ENCODE data around the gene CDA. TPM values are rescaled to one million over a fixed set of nuclear protein-coding genes. Genes with fewer than 3 reads are reported as not detected.

The CDA gene
- total and polyA plus RNA-seq, 2 of the 8 experiments (the other 6 are each of a cell fraction or from before 2014, with no cell fraction given): 4.4 to 11.3 TPM

DNA sequence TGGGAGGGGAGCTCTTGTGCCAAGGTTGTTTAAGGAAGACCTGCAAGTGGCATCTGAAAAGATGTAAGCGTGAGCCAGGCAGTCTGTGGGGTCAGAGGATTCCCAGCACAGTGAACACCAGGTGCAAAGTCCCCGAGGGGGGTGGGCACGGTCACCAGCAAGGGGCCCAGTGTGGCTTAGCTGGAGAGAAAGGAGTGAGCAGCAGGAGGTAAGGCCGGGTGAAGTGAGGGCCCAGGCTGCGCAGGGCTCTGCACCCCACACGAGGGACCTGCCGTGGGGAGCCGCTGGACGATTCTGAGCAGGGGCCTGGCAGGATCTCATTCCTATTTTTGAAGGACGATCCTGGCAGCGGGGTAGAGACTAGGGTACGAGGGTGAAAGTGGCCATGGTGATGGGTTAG, 68.1 kb downstream of the CDA start:
- Histone ChIP-seq H3K4ac (replicated peaks; ENCODE audit: insufficient read length, low read depth, low read length) (no peak overlapping the region), H3K18ac (ENCODE audit: extremely low read depth, low read length) (no peak overlapping the region), H2AK5ac (ENCODE audit: low read depth, low read length) (no peak overlapping the region), H2BK12ac (ENCODE audit: low read depth, low read length) (no peak overlapping the region), H4K91ac (replicated peaks; ENCODE audit: insufficient read length, low read length) (no peak overlapping the region), H3K9ac (replicated peaks in 1 of 4; ENCODE audit: extremely low read depth in 1 of 4, low read depth in 3 of 4, low read length in 3 of 4) (no peak overlapping the region), H3K4me3 (ENCODE audit: extremely low read depth in 1 of 4, insufficient read depth in 2 of 4, low read depth in 3 of 4, low read length in 4 of 4) (no peak overlapping the region), H3K36me3 (ENCODE audit: control insufficient read depth in 2 of 4, insufficient read depth in 4 of 4, low read length in 3 of 4) (peaks cover 24 to 58% (median 51%) of the 10 kb centered on the region in 4 experiments), H3K4me2 (ENCODE audit: insufficient read depth in 1 of 2, low read depth in 2 of 2, low read length in 2 of 2) (no peak overlapping the region), H3K23me2 (ENCODE audit: low read depth, low read length) (peaks cover 9% of the 10 kb centered on the region), H3K27me3 (replicated peaks in 1 of 4; ENCODE audit: control insufficient read depth in 3 of 4, extremely low read depth in 1 of 4, insufficient read depth in 3 of 4, low read length in 3 of 4) (no peaks in the 10 kb centered on the region), H2BK20ac (ENCODE audit: low read length) (no peak overlapping the region), H3K4me1 (replicated peaks in 1 of 4; ENCODE audit: control insufficient read depth in 3 of 4, insufficient read depth in 4 of 4, low read length in 3 of 4) (peaks cover 0 to 5% (median 3%) of the 10 kb centered on the region in 4 experiments; a peak in 3 of 7 replicates), H3K79me2 (ENCODE audit: control insufficient read depth in 1 of 2, insufficient read depth in 2 of 2, low read length in 2 of 2) (peaks cover 9 to 49% of the 10 kb centered on the region in 2 experiments), H2AFZ (ENCODE audit: low read length) (no peak overlapping the region), H4K5ac (ENCODE audit: insufficient read length, low read depth, low read length) (no peak overlapping the region), H3K56ac (replicated peaks; ENCODE audit: insufficient read length, low read depth, low read length) (no peak overlapping the region), H3K23ac (ENCODE audit: insufficient read length) (no peak overlapping the region), H4K20me1 (replicated peaks in 1 of 2; ENCODE audit: control insufficient read depth in 1 of 2, insufficient read depth in 2 of 2, low read length in 2 of 2) (peaks cover 6 to 30% of the 10 kb centered on the region in 2 experiments), H3K9me3 (ENCODE audit: insufficient read depth in 2 of 2, low read depth in 1 of 2, low read length in 1 of 2) (no peaks in the 10 kb centered on the region), H2BK5ac (ENCODE audit: low read depth, low read length) (no peak overlapping the region), H4K8ac (ENCODE audit: extremely low read depth, insufficient read depth, low read length) (no peak overlapping the region), H2BK15ac (ENCODE audit: low read length) (no peak overlapping the region), H3K14ac (ENCODE audit: insufficient read length) (no peak overlapping the region), H3K27ac (ENCODE audit: low read depth, low read length) (no peak overlapping the region), H2BK120ac (replicated peaks; ENCODE audit: low read depth, low read length) (no peak overlapping the region), H3K79me1 (ENCODE audit: low read depth, low read length) (peaks cover 10% of the 10 kb centered on the region)
- no peak for DNase-seq (ENCODE audit: low read depth in 1 of 2, low spot score in 2 of 2)
- TF ChIP-seq MAFK (IDR thresholded peaks at IDR 0.05; ENCODE audit: low read depth, low read length) (no peak), RBBP5 (IDR thresholded peaks at IDR 0.05; ENCODE audit: borderline replicate concordance, low read depth, low read length) (no peak), POLR2A (IDR thresholded peaks at IDR 0.05; ENCODE audit: control extremely low read depth in 1 of 2, low read depth in 2 of 2, low read length in 2 of 2) (no peak), HDAC6 (IDR thresholded peaks at IDR 0.05; ENCODE audit: low read depth, low read length) (no peak), CHD1 (IDR thresholded peaks at IDR 0.05; ENCODE audit: low read depth, low read length) (no peak), YY1 (IDR thresholded peaks at IDR 0.05; ENCODE audit: low read depth, low read length) (no peak), JUN (IDR thresholded peaks at IDR 0.05; ENCODE audit: low read depth, low read length) (no peak), KDM4A (IDR thresholded peaks at IDR 0.05; ENCODE audit: low read depth, low read length, severe bottlenecking) (no peak), FOSL1 (IDR thresholded peaks at IDR 0.05; ENCODE audit: insufficient read depth, low read depth, low read length) (no peak), TEAD4 (IDR thresholded peaks at IDR 0.05; ENCODE audit: low read depth, low read length) (no peak), RXRA (IDR thresholded peaks at IDR 0.05; ENCODE audit: insufficient read depth, low read depth, low read length) (no peak), ASH2L (IDR thresholded peaks at IDR 0.05; ENCODE audit: low read length) (no peak)
- CTCF ChIA-PET (ENCODE audit: partially characterized antibody): interaction anchor here (0.6 to 2.1 kb wide), 6 partner anchors 15 to 636 kb away, joined by 3 to 6 read pairs (median 4); no protein-coding TSS in a partner anchor
- FAIRE-seq: no peak
- WGBS, 2 experiments (ENCODE audit: extremely low coverage in 1 of 2, insufficient coverage in 1 of 2, insufficient read length in 1 of 2, insufficient replicate concordance in 2 of 2, low coverage in 1 of 2, low lambda C conversion rate in 2 of 2, missing lambda C conversion rate in 1 of 2): 80% methylated on average over 12 of the region's 12 CpGs; no CpG with 5 or more reads in 1 of the 2 experiments
- POLR2A ChIA-PET (ENCODE audit: partially characterized antibody): interaction anchor here (0.6 to 1.7 kb wide), 5 partner anchors 15 to 1413 kb away, joined by 3 to 8 read pairs (median 3); partner anchors contain the start of gene HP1BP3

Measured in H1 (cell line).